HG02943 (cell line): Measurements from ENCODE around the gene ABCG2.
A peak's percentile ranks its signal among the peaks of the same experiment; 100 is the strongest.

ENCODE experiments used
- ATAC-seq: cut with Tn5 transposase; IDR thresholded peaks from one replicate; pipeline ENCODE4 v1.9.1; 2021; ENCODE audit warnings: mild to moderate bottlenecking, low read depth, moderate library complexity; ENCODE audit not compliant: unreplicated experiment

Gene ABCG2

DNA sequence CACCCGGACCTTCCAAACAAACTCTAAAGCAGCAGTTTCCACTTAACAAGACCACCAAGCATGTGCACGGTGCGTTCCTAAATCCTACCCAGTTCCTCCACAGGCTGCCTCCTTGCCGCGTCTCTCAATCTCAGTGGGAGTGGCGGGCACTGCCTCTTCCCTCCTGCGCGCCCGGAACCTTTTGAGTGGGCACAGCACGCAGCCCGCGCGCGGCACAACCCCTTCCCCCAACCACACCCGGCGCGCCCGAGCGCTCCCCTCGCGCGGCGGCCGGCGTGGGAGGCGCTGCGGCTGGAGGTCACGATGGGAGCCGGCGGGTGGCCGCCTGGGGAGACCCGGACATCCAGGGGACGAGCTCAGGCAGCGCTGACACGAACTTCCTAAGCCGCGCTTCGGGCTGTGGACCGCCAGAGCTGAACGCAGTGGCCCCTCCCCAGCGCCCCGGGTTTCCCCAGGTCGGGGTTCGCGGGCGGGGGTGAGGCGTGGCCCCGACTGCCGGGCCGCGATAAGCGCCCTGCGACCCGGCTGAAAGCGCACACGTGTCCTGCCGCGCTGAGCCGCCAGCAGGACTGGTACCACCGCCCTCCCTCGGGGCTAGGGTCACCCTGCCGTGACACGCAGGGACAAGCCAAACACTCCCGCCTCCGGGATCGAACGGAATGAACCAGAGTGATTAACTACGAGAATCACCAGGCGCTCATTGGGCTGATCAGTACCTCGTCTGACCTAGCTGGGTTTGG lies at the start of gene ABCG2:
ABCG2 (minus strand) TSS at position 151 of the 740 bp plus-strand sequence. CDS start 18,644 bp downstream, outside the sequence.
- ATAC-seq, result peak; percentile 61

DNA sequence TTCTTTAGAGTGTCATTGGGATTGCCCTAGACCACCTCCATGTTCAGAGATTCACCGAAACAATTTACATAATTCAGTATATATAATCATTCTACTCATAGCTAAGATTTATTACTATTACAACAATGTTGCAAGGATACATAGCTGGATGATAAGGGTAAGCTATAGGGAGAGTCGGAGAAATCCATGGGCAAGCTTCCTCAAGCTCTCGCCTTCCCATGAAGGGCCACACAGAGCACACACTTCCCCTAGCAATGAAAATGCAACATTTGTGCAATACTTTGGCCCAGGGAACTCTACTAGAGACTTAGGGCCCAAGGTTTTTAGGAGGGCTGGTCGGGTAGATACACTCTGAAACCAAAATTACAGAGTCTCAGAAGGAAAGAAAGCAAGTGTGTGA lies 49.7 kb upstream of the ABCG2 start:
- no peak for ATAC-seq

DNA sequence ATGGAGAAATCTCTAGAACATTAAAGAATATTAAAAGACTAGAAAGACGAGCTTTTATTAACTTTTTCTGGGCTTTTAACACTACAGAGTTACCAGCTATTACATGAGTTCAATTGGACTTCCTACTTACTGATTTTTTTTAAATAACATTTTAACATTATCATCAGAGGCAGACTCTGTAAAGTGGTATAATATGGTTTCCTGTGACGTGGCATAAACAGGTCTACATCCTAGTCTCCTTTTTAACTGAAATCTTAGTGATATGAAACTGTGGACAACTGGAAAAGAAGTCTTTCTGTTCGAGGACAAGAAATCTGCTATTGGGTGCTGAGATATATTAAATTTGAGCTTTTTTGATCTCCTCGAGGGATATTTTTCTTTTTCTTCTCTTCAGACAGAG lies 48.7 kb upstream of the ABCG2 start:
- no peak for ATAC-seq

DNA sequence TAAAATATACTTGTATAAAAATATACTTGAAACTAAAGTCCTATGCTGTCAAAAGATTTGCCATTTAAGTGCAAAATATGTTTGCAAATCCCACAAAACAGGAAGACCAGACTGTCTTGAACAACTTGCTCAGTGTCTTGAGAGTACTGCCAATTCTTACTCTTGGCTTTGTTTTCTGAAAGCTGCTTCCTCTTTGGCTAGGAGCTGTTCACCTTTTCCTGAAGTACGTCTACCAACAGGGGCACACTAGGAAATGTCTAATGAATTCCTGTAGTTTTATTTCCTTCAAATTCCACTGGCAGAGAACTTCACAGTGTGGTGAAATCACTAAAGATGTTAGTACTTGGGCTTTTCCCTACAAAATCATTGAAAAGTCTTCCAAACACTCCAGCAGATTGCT lies 46.4 kb upstream of the ABCG2 start:
- ATAC-seq, result no peak

DNA sequence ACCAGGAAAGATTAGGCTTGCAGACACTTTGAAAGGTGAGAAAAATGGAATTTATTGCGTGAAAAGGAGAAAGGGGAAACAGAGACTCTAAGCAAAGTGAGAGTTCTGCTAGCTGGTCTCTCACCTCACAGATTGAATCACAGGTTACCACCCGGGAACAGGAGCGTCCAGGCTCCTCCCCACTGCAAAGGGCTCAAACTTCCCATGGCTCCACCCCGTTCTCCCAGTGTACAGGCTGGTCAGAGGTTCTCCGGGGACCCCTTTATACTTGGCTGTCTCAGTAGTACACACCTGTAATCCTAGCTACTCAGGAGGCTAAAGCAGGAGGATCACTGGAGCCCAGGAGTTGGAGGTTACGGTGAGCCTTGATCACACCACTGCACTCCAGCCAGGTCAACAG lies 44.0 kb upstream of the ABCG2 start:
- no peak for ATAC-seq

DNA sequence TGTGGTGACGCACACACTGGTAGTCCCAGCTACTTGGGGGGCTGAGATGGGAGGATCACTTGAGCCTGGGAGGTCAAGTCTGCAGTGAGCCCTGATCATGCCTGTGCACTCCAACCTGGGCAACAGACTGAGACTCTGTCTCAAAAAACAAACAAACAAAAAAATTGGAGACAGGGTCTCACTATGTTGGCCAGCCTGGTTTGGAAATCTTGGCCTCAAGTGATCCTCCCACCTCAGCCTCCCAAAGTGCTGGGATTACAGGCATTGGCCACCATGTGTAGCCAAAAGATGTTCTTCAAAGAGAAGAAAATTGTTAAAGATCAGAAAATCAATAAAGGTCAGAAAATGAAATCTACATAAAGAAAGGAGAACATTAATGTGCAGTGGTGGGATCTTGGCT lies 41.7 kb upstream of the ABCG2 start:
- ATAC-seq, result no peak

DNA sequence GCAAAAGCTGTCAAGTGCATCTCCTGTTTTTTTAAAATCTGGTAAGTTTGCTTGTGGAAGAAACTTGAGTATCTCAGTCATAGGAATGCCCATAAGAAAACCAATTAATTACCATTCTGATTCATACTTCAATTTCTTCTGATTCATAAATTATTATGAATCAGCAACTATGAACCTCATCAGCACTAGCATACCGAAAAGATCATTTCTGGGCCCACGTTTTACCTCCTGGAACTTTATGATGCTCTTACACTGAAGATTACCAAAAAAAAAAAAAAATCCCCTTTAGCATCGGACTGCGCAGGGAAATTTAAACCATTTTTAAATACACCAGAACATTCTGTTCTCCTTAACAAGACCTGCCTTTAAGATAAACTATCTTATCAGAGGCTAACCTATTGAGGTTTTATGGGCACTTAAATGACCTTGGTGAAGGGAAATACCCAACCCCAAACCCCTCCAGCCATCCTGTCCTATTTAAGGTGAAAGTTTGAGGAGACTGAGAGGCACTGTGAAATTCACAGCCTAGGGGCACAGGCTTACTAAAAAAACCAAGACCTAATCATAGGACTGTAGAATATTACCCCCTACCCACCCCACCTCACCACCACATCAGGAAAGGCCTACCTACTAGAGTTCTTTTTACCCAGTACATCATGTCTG lies 38.2 kb upstream of the ABCG2 start:
- ATAC-seq, result no peak

DNA sequence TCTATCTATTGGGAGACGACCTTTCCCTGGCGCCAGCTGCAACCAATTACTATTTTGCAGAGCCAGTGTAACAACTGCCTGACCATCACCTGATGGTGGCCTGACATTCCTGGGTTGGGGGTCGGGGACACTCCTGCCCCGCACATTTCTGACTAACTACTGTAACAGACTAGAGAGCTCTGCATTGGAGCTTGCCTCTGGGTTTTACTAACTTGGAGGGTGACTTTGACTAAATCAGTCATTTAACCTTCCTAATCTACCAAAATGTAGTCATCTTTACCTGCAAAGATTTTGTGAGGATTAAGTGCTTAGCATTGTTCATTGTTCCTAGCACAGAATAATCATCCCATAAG lies 37.5 kb upstream of the ABCG2 start:
- no peak for ATAC-seq

DNA sequence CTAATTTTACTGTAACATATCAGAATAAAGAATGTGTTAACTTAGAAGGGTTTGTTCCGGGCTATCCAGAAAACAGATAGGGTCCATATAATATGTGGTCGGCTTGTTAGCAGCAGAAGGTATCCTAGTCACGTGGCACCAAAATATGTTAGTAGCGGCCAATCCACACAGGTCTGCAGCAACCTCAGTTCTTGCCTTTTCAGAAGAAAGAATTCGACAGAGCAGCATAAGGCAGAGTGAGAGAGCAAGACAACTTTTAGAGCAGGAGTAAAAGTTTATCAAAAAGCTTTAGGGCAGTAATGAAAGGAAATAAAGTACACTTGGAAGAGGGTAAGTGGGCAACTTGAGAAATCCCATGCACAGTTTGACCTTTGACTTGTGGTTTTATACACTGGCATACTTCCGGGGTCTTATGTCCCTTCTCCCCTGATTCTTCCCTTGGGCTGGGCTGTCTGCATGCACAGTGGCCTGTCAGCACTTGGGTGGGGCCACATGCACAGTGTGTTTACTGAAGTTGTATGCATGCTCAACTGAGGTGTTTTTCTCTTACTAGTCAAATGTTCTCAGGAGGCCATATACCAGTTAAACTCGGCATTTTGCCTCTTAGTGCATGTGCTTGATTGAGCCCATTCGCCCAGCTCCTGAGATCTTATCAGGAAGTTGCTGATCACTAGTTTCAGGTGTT lies 37.0 kb upstream of the ABCG2 start:
- ATAC-seq, result no peak

DNA sequence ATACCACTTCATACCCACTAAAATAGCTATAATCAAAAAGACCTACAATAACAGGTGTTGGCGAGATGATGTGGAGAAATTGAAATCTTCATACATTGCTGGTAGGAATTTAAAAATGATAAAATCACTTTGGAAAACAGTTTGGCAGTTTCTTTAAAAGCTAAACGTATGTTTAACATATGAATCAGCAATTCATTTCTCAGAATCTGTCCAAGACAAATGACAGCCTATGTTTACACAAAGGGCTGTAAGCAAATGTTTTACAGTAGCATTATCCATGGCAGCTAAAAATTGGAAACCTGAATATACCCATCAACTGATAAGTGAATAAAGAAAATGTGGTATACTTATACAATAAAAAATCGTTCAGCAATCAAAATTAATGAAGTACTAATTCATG lies 33.0 kb upstream of the ABCG2 start:
- ATAC-seq, result no peak

DNA sequence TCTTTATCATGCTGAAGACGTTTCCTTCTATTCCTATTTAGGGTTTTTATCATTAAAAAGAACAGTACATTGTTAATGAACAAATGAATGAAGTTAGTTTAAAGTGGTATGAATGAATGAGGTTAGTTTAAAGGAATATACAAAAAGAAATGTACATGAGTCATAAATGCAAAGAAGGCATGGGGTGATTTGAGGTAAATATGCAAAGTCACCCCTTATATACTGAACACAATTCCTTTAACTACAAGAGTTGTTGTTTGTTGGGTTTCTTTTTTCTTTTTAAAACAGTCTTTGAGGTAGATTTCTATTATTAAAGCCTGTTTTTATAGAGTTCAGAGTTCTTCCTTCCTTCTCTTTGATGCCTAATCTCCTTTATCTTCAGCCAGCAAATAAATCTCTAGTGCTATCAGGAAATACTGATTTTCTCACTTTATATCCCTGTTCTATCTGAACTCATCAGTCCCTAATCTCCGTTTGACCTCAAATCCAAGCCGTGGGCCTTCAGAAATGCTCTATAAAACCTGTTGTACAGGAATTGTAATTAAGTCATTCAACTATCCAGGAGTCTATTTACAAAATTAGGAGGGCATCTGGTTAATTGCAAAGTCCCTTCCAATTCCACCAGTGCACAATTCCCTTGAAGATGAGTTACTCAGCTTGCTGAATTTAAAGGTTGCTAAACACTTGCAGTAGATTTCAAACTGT lies 31.6 kb upstream of the ABCG2 start:
- no peak for ATAC-seq

DNA sequence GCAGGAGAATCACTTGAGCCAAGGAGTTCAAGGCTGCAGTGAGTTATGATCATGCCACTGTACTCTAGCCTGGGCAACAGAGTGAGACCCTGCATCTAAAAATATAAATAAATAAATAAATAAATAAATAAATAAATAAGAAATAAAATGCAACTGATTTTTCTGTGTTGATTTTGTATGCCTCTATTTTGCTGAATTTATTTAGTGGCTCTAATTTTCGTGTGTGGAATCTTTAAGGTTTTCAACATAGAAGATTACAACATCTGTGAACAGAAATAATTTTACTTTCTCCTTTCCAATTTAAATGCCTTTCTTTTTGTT lies 30.9 kb upstream of the ABCG2 start:
- ATAC-seq, result no peak

DNA sequence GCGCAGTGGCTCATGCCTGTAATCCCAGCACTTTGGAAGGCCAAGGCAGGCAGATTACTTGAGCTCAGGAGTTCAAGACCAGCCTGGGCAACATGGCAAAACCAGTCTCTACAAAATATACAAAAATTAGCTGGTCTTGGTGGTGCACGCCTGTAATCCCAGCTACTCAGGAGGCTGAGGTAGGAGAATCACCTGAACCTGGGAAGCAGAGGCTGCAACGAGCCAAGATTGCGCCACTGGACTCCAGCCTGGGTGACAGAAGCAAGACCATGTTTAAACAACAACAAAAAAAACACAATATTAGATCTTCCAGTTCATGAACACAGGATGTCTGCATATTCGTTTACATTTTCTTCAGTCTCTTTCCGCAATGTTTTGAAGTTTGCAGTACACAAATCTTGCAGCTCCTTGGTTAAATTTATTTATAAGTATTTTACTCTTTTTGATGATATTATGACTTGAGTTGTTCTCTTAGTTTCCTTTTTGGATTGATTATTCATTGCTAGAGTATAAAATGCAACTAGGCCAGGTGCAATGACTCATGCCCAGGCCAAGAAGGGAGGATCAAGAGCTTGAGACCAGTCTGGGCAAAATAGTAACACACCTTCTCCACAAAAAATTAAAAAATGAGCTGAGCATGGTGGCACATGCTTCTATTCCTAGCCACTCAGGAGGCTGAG lies 30.4 kb upstream of the ABCG2 start:
- no peak for ATAC-seq

DNA sequence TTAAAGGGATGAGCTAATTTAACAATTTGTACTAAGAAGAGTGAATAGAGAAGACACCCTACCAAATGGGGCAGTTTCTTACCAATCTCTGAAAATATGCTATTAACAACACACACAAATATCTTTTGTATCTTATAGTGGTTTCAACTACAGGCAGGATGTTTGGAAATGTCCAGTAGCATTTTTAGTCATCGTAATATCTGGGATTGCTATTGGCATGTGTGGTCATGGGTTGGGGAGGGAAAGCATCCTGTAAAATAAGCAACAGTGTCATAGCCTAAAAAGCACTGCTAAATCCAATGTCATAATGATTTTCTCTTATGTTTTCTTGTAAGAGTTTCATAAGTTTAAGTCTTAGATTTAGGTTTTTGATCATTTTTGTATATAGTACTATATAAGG lies 29.3 kb upstream of the ABCG2 start:
- ATAC-seq, result no peak

DNA sequence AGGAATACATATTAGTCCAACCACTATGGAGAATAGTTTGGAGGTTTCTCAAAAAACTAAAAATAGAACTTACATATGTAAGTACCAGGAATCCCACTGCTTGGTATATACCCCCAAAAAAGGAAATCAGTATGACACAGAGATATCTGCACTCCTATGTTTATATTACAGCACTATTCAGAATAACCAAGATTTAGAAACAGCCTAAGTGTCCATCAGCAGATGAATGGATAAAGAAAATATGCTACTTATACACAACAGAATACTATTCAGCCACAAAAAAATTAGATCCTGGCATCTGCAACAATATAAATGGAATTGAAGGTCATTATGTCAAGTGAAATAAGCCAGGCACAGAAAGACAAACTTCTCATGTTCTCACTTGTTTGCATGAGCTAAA lies 27.5 kb upstream of the ABCG2 start:
- ATAC-seq, result no peak

DNA sequence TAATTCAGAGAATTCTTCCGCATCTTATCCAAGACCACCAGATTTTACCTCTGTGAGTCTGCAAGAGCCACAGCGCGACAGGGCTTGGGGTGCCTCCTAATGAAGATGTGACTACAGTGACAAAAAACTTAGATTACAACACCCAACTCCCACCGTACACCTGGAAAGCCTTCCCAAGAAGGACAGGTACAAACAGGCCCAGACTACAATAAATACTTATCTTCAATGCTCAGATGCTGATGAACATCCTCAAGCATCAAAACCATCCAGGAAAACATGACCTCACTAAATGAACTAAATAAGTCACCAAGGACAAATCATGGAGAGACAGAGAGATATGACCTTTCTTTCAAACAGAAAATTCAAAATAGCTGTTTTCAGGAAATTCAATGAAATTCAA lies 20.8 kb upstream of the ABCG2 start:
- ATAC-seq, result no peak

DNA sequence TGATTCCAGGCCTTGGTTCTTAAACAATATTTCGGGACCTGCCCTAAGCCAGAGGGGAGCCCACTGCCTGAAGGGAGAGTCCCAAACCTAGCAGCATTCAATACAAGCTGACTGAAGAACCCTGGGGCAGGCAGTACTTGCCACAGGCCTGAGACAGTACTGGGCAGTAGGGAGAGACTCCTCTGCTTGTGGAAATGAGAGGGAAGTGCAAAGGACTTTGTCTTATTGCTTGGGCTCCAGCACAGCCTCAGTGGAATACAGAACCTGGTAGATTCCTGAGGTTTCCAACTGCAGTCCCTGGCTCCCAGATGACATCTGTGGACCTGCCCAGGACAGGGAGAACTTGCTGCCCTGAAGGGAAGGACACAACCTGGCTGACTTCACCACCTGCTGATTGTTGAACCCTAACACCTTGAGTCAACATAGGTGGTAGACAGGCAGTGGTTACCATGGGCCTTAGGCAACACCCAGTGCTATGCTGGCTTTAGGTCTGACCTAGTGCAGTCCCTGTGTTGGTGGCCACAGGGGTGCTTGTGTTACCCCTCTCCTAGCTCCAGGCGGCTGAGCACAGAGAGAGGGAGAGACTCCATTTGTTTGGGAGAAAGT lies 20.3 kb upstream of the ABCG2 start:
- ATAC-seq, result no peak

DNA sequence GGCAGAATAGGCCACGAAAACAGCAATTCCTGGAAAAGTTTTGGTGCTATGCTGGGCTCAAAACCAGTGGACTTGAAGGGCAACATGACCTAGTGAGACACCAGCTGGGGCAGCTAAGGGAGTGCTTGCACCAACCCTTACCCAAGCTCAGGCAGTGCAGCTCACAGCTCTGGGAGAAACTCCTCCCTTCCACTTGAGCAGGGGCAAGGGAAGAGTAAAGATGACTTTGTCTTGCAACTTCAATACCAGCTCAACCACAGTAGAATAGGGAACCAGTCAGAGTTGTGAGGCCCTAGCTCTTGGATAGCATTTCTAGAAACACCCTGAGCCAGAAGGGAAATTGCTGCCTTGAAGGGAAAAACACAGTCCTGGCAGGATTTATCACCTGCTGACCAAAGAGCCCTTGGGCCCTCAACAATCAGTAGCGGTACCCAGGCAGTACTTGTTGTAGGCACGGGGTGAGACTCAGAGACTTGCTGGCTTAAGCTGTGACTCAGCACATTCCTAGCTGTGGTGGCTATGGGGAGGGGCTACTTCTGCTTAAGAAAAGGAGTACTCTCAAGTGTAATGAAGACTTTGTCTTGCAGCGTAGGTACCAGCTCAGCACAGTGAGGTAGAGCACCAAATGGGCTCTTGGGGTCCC lies 19.7 kb upstream of the ABCG2 start:
- no peak for ATAC-seq

DNA sequence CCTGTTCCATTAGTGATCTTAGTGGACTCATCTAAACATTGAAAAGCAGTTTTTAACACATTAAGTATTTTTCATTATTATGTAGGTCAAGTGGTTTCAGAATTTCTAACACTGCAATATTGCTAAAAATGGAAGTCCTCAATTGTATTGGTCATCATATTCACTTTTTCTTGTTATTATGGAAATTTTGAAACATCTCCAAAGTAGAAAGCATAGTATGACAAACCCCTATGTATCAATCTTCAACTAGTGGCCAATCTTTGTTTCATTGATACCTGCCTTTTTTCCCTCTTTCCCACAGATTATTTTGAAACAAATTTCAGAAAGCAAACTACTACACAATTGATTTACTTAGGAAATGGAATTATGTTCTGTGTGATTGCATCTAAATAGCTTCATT lies 14.5 kb upstream of the ABCG2 start:
- ATAC-seq, result no peak

DNA sequence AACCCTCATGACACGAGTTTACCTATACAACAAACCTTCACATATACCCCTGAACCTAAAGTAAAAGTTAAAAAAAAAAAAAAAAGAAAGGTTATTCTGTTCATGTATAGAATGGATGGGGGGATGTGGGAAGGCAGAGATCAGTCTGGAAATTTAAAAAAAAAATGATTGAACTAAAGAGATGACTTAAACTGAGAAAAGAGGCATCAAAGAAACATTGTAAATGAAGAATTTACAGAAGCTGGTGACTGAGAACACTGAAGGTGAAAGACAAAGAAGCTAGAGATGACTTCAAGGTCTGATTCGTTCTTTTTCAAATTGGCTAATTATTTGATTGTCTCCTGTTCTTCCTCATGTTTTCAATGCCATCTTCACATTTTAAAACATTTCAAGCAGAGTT lies 12.8 kb upstream of the ABCG2 start:
- no peak for ATAC-seq
